AG09319 (cell line): Measurements from ENCODE around the gene PML.

Experiments used
- DNase-seq: peaks from one replicate; pipeline ENCODE4 v3.0.0-alpha.2; 2010; ENCODE audit warnings: low read depth; ENCODE audit errors: extremely low read depth
- TF ChIP-seq, protein P1 (sequence below): IDR thresholded peaks from 2 replicates; pipeline ENCODE4 v1.5.1; 2011; ENCODE audit warnings: low read depth, mild to moderate bottlenecking, inconsistent platforms, low read length, moderate library complexity

The PML gene

DNA sequence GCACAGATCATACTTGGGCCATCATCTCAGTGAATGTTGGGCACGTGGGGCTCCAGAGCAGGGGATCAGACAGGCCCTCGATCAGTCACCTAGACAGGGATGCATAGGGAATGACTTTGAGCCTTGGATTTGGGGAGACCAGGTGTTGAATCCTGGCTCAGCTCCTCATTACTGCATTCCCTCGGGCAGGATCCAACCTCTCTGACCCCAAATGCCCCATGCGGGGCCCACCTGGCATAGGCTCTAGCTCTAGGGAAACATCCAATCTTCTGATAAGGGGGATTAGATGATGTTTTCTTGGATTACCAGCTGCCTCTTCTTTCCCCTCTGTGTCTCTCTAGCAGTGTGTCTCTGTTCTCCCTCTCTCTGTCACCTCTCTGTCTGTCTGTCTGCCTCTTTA, 45.5 kb upstream of the PML start:
- no peak for DNase-seq
- TF ChIP-seq, protein P1, sequence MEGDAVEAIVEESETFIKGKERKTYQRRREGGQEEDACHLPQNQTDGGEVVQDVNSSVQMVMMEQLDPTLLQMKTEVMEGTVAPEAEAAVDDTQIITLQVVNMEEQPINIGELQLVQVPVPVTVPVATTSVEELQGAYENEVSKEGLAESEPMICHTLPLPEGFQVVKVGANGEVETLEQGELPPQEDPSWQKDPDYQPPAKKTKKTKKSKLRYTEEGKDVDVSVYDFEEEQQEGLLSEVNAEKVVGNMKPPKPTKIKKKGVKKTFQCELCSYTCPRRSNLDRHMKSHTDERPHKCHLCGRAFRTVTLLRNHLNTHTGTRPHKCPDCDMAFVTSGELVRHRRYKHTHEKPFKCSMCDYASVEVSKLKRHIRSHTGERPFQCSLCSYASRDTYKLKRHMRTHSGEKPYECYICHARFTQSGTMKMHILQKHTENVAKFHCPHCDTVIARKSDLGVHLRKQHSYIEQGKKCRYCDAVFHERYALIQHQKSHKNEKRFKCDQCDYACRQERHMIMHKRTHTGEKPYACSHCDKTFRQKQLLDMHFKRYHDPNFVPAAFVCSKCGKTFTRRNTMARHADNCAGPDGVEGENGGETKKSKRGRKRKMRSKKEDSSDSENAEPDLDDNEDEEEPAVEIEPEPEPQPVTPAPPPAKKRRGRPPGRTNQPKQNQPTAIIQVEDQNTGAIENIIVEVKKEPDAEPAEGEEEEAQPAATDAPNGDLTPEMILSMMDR: no peak

GRCh38 chr15:73949496-73949895, 45.0 kb upstream of the PML start:
- TF ChIP-seq, protein P1: no peak
- no peak for DNase-seq

- TF ChIP-seq, protein P1: no peak
- no peak for DNase-seq
Observed at GRCh38 chr15:73950479-73950830, 44.1 kb upstream of the PML start.

DNA sequence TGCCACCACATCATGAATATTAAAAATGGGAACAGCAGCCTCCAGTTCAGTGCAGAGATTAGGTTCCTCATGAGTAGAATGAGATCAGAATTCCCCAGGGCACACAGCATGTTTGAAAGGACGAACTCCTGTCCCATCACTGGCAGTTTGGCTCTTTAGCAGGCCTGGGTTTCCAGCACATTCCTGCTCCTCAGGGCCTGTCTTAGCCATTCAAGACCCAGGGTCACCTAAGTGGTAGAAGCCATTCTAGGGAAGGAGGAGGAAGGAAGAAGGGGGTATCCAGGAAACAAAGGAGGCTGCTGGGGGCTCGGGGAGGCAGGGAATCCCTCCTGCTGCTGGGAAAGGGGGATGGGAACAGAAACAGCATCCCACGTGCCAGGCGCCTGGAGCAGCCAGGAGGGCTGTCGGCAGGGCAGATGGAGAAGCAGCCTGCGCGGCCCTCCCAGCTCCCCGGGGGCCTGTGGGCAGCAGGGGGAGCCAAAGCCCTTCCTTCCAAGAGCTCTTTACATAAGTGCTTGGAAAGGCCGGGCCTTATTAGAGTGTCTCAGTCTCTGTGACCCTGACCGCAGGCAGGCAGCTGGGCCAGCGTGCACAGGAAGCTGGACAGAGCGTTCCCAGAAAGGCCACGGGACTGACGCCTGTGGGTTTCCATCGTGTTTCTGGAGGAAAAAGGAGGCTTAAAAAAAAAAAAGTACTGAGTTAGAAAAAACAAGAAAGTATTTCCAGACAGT, 43.5 kb upstream of the PML start:
- TF ChIP-seq, protein P1: peak; percentile 88
- peak; percentile 93 for DNase-seq

GRCh38 chr15:73951601-73952000, 42.9 kb upstream of the PML start:
- TF ChIP-seq, protein P1: no peak
- no peak for DNase-seq

- DNase-seq: no peak
Observed at GRCh38 chr15:73952171-73952912, 42.2 kb upstream of the PML start.

More at GRCh38 chr15:73952171-73952912, 42.2 kb upstream of the PML start:
- TF ChIP-seq, protein P1: no peak
